HG02970 (cell line): ENCODE results near the gene DHRS7B.
"Not testable (repeated sequence)": the region's sequence is repeated elsewhere in the genome, so short reads cannot be mapped to it uniquely, and the experiment has no call there.

Experiments used
- ATAC-seq: cut with Tn5 transposase; IDR thresholded peaks from one replicate; pipeline ENCODE4 v1.9.1; 2021; ENCODE audit warnings: mild to moderate bottlenecking, moderate library complexity, moderate number of reproducible peaks; ENCODE audit not compliant: unreplicated experiment, low FRiP score

The DHRS7B gene

DNA sequence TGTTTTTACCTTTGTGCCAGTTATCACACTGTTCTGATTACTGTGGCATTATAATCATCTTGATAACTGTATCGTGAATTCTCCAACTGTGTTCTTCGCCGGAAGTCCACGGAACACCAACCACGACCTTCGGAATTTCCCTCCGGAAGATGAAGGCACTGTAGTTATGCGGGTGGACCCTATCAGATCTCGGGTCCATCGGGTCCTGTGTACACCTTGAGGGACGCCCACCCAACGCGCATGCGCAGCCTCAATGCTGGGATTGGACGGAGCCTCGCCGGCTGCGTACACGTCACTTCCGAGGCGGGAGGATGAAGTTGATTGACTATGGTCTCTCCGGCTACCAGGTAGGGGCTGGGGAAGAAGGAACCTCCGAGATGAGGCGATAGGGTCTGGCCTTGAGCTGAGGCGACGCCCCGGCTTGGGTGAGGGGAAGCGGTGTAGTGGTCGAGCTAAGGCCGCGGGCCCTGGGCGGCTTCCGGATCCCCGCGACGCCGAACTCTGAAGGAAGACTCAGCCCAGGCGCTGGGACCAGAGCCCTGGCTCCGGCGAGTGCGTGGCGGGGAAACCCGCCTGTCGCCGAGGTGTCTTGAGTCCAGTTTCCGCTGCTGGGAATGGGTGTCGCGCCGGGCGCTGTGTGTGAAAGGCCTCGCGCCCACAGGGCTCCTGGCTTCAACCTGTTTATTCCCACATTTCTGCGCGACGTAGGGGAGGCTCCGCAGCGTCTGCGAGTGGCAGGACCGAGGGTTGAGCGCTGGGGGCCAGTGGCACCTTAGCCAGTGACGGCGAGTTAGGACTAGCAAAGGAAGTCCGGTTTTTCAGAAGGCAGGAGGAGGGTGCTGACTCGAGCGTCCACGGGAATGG is at the start of gene DHRS7B:
DHRS7B (plus strand) TSS at position 320 of the 864 bp plus-strand sequence; CDS start at position 328, 8 bp downstream.
- ATAC-seq, result peak; percentile 97

- ATAC-seq, result no peak
Measured at GRCh38 chr17:21077281-21077680, 49.5 kb upstream of the DHRS7B start.

DNA sequence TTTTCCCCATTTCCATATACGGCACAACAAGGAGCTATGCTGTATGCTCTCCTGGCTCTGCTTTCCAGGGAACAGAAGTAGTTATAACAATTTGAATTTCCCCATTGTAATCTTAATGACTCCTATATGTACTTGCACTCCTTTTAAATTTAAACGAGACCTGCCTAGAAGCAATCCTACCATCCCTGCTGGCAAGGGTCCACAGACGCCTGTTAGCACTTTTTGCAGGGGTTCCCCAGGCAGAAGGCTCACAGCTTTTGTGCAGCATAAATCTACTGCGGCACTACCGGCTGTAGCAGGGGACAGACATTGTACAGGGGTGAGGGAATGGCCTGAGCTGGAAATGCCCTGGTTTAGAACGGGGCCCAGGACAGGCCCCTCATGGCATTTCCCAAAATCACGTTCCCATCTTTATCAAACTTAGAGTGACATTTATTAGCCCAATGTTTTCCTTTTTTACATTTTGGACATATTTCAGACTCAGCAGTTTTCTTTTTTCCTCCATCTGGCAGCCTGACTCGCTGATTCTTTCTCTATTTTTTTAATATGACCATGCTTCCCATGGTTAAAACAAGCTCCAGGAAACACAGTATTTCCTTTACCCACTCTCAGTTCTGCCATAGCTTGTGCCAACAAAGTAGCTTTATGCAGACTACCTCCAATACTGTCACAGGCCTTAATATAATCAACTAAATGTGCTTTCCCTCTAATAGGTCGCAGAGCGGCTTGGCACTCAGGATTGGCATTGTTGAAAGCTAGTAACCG is 48.6 kb upstream of the DHRS7B start:
- no peak for ATAC-seq

DNA sequence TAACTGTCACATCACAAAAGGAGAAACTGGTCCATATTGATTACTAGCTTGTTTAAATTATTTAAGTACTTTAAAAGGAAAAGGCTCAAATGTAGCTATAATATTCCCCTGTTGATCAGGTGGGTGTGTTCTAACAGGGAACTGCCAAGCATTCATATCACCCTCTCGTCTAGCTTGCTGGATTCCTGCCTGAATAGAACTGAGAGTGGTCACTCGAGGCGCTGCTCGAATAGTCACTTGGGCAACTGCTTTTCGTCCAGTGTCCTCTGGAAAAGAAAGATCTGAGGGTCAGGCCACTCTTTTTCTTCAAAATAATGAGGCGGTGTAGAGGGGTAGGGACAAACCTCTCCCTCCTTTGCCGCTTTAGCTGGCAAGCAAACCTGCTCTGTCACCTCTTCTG is 47.6 kb upstream of the DHRS7B start:
- no peak for ATAC-seq

DNA sequence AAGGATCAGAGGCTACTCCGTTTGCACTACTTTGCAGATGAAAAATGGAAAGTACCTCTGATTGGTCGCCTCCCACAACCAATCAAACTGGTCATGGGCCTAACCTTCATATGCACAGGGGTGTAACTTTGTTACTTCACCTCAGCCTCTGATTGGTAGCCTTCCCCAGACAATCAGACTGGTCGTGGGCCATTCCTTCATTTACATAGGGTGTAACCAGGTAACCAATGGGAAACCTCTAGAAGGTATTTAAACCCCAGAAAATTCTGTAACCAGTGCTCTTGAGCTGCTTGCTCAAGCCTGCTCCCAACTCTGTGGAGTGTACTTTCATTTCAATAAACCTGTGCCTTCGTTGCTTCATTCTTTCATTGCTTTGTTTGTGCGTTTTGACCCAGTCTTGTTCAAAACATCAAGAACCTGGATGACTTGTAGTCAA is 44.7 kb upstream of the DHRS7B start:
- no peak for ATAC-seq

DNA sequence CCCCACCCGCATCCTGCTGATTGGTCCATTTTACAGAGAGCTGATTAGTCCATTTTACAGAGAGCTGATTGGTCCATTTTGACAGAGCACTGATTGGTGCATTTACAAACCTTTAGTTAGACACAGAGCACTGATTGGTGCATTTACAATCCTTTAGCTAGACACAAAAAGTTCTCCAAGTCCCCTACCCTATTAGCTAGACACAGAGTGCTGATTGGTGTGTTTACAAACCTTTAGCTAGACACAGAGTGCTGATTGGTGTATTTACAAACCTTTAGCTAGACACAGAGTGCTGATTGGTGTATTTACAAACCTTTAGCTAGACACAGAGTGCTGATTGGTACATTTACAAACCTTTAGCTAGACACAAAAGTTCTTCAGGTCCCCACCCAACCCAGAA is 41.5 kb upstream of the DHRS7B start:
- not testable (repeated sequence) for ATAC-seq

GRCh38 chr17:21085707-21086106 is 41.1 kb upstream of the DHRS7B start:
- no peak for ATAC-seq

- no peak for ATAC-seq
Measured at GRCh38 chr17:21089145-21089544, 37.6 kb upstream of the DHRS7B start.

GRCh38 chr17:21089933-21090901 is 36.5 kb upstream of the DHRS7B start:
- ATAC-seq, result no peak

- ATAC-seq, result no peak
Measured at GRCh38 chr17:21090902-21091618, 35.7 kb upstream of the DHRS7B start.

- no peak for ATAC-seq
Measured at GRCh38 chr17:21094298-21094704, 32.5 kb upstream of the DHRS7B start.

GRCh38 chr17:21095735-21096134 is 31.0 kb upstream of the DHRS7B start:
- no peak for ATAC-seq

- ATAC-seq, result no peak
Measured at GRCh38 chr17:21096874-21097273, 29.9 kb upstream of the DHRS7B start.

DNA sequence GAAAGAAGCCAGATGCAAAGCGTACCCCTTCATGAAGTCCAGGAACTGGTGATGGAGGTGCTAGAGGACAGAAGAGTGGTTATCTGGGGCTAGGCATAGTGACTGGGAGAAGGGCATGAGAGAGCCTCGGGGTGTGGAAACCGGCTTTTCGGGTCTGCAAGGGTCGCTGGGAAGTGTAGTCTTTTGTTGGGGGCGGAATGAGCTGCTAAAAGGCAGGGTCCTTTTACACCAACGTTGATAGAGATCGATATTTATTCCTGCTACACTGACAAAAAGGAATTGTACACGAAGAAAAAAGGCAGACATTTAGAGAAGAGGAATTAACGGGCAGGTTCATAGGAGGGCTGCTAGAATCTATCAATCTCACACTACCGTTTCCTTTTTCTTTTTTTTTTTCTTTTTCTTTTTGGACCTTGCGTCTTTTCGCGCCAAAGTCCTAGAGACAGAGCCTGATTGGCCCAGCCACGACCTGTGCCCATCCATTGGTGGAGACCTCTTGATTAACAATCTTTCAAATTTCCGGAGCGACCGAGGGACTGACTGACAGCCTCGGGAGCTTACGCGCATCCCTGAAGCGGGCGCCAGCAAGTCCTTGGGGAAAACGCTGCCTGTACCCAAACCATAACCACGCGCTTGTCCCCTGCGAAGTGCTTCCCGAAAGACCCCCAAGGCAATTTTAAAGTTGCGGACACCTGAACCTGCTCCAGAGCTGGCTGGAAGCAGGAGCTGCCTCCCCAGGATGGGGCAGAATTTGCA is 27.7 kb upstream of the DHRS7B start:
- peak; percentile 90 for ATAC-seq

DNA sequence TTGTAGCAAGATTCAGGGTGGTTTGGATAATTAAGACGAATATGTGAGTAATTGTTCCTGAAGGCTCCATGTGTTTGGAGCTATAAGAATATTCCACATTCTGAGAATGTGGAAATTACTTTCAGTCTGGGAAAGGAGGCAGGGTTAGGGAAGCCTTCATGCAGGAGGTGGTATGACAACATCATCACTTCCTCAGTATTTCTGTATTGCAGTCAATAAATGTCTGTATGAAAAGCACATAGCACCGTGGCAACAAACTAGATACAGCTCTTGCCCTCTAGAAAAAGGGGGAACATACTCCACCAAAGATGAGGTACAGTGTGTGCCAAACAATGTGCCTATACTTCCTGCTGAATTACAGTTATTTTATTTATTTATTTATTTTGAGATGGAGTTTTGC is 26.1 kb upstream of the DHRS7B start:
- no peak for ATAC-seq

GRCh38 chr17:21104608-21105007 is 22.2 kb upstream of the DHRS7B start:
- no peak for ATAC-seq

DNA sequence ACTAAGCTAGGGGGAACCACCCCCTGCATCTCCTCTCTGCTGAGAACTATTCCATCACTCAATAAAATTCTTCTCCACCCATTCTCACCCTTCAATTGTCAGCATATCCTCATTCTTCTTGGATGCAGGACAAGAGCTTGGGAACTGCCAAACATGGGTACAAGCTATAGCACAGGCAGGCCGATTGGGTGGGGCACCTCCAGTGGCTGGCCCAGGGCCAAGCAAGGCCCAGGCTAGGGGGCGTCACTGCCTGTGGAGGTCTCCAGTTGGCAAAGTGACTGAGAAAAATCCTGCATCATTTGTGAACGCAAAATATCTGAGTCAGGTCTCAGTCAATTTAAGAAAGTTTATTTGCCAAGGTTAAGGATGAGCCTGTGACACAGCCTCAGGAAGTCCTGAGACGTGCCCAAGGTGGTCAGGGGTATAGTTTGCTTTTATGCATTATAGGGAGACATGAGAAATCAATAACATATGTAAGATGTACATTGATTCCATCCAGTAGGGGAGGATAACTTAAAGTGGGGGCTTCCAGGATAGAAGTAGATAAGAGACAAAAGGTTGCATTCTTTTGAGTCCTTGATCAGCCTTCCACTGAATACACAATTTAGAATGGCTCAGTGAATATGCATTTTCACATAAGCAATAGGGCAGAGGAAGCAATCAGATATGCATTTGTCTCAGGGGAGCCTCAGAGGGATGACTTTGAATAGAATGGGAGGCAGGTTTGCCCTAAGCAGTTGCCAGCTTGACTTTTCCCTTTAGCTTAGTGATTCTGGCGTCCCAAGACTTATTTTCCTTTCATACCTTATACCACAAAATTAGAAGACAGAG is 21.5 kb upstream of the DHRS7B start:
- ATAC-seq, result no peak

DNA sequence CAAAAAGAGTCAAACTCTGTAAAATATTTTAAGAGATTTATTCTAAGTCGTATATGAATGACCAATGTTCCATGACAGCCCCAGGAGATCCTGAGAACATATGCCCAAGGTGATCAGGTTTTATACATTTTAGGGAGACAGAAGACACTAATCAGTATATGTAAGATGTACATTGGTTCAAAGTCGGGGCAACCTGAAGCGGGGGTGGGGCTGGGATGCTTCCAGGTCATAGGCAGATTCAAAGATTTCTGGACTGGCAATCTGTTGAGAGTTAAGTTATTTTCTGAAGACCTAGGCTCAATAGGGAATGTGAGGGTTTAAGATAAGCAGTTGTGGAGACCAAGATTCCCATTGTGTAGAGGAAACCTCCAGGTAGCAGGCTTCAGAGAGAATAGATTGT is 20.4 kb upstream of the DHRS7B start:
- ATAC-seq, result no peak
